KMS-11 (cell line): Measurements from ENCODE around the gene PDE11A.
"Not testable (repeated sequence)": the region's sequence is repeated elsewhere in the genome, so short reads cannot be mapped to it uniquely, and the experiment has no call there.

ENCODE experiments used
- H2AFZ ChIP-seq: fragments of 200-600 bp; sonication (generic); 2 replicates; pipeline ENCODE4 v1.6.1; 2016; ENCODE audit warnings: antibody characterized with exemption, mixed run types, low read depth
- H3K27ac ChIP-seq: fragments of 200-600 bp; sonication (generic); 2 replicates; pipeline ENCODE4 v1.6.1; 2016; ENCODE audit warnings: mild to moderate bottlenecking, mixed run types
- H3K27me3 ChIP-seq: fragments of 200-600 bp; sonication (generic); 2 replicates; pipeline ENCODE4 v1.6.1; 2017; ENCODE audit warnings: mild to moderate bottlenecking, low read depth, mixed run types, moderate library complexity; ENCODE audit not compliant: insufficient read depth
- H3K36me3 ChIP-seq: fragments of 200-600 bp; sonication (generic); 2 replicates; pipeline ENCODE4 v1.6.1; 2017; ENCODE audit warnings: mild to moderate bottlenecking, mixed run types; ENCODE audit not compliant: insufficient read depth
- H3K4me1 ChIP-seq: fragments of 200-600 bp; sonication (generic); 2 replicates; pipeline ENCODE4 v1.6.1; 2016; ENCODE audit warnings: mild to moderate bottlenecking, low read depth, mixed run types; ENCODE audit not compliant: poor library complexity, severe bottlenecking
- H3K4me2 ChIP-seq: fragments of 200-600 bp; sonication (generic); 2 replicates; pipeline ENCODE4 v1.7.0; 2016; ENCODE audit warnings: mild to moderate bottlenecking, mixed run types
- H3K4me3 ChIP-seq: fragments of 200-600 bp; sonication (generic); IDR thresholded peaks from 2 replicates; pipeline ENCODE4 v1.6.1; 2017; ENCODE audit warnings: low read depth, low read length, mixed read lengths; ENCODE audit not compliant: insufficient read depth
- H3K79me2 ChIP-seq: fragments of 200-600 bp; sonication (generic); 2 replicates; pipeline ENCODE4 v1.6.1; 2016; ENCODE audit warnings: low read depth, mixed run types; ENCODE audit not compliant: insufficient read depth
- H3K9ac ChIP-seq: fragments of 200-600 bp; sonication (generic); 2 replicates; pipeline ENCODE4 v1.6.1; 2016; ENCODE audit warnings: mild to moderate bottlenecking, mixed run types
- H4K20me1 ChIP-seq: fragments of 200-600 bp; sonication (generic); 2 replicates; pipeline ENCODE4 v1.6.1; 2016; ENCODE audit warnings: mild to moderate bottlenecking, mixed run types; ENCODE audit not compliant: insufficient read depth
- CTCF ChIP-seq: fragments of 200-600 bp; sonication (generic); conservative IDR thresholded peaks from 2 replicates; pipeline ENCODE4 v1.6.1; 2017; ENCODE audit warnings: low read depth, mild to moderate bottlenecking, antibody characterized with exemption, low read length, moderate library complexity, mixed read lengths

The PDE11A gene

GRCh38 chr2:178082408-178083045, 9.9 kb upstream of the PDE11A start:
- no peak for TF ChIP-seq CTCF

GRCh38 chr2:178079279-178079678, 6.7 kb upstream of the PDE11A start:
- not testable (repeated sequence) for H3K27ac ChIP-seq, H4K20me1 ChIP-seq, H2AFZ ChIP-seq, H3K79me2 ChIP-seq, H3K4me2 ChIP-seq, H3K4me3 ChIP-seq, H3K27me3 ChIP-seq, H3K4me1 ChIP-seq, H3K36me3 ChIP-seq, H3K9ac ChIP-seq

More at GRCh38 chr2:178082408-178083045, 9.9 kb upstream of the PDE11A start:
- no peaks in the 10 kb centered on the region for H3K79me2 ChIP-seq
- no peak overlapping the region for H3K4me2 ChIP-seq
- no peaks in the 10 kb centered on the region for H3K4me1 ChIP-seq
- no peaks in the 10 kb centered on the region for H3K36me3 ChIP-seq
- H2AFZ ChIP-seq, result no peak overlapping the region
- H3K27me3 ChIP-seq, result no peaks in the 10 kb centered on the region
- H3K4me3 ChIP-seq, result no peak overlapping the region
- no peak overlapping the region for H3K9ac ChIP-seq
- H3K27ac ChIP-seq, result no peak overlapping the region
- H4K20me1 ChIP-seq, result no peaks in the 10 kb centered on the region

- Histone ChIP-seq H3K36me3 (no peaks in the 10 kb centered on the region), H3K79me2 (no peaks in the 10 kb centered on the region), H3K27ac (no peak overlapping the region), H4K20me1 (no peaks in the 10 kb centered on the region), H3K4me1 (no peaks in the 10 kb centered on the region), H3K9ac (no peak overlapping the region), H3K27me3 (no peaks in the 10 kb centered on the region), H3K4me3 (no peak overlapping the region), H2AFZ (no peak overlapping the region), H3K4me2 (no peak overlapping the region)
- no peak for TF ChIP-seq CTCF
Measured at GRCh38 chr2:178076130-178076529, 3.6 kb upstream of the PDE11A start.

- Histone ChIP-seq H3K27me3 (no peaks in the 10 kb centered on the region), H3K4me1 (no peaks in the 10 kb centered on the region), H3K4me3 (no peak overlapping the region), H4K20me1 (no peaks in the 10 kb centered on the region), H3K27ac (no peak overlapping the region), H2AFZ (no peak overlapping the region), H3K79me2 (no peaks in the 10 kb centered on the region), H3K9ac (no peak overlapping the region), H3K36me3 (no peaks in the 10 kb centered on the region), H3K4me2 (no peak overlapping the region)
- TF ChIP-seq CTCF, result no peak
Measured at GRCh38 chr2:178075006-178075326, 2.4 kb upstream of the PDE11A start.

GRCh38 chr2:178074123-178075005, 1.8 kb upstream of the PDE11A start:
- Histone ChIP-seq H3K27me3 (no peaks in the 10 kb centered on the region), H3K27ac (no peak overlapping the region), H2AFZ (no peak overlapping the region), H3K79me2 (no peaks in the 10 kb centered on the region), H3K9ac (no peak overlapping the region), H3K36me3 (no peaks in the 10 kb centered on the region), H3K4me1 (no peaks in the 10 kb centered on the region), H4K20me1 (no peaks in the 10 kb centered on the region), H3K4me3 (no peak overlapping the region), H3K4me2 (no peak overlapping the region)
- no peak for TF ChIP-seq CTCF
